ENCODE measurements around the gene TCF7L1. TPM values are rescaled to one million over a fixed set of nuclear protein-coding genes. Genes with fewer than 3 reads are reported as not detected.

TCF7L1 gene
- polyA plus RNA-seq, 1 donor = 36.3 TPM

- DNase-seq = peak; percentile 84
These were observed 97.7 kb downstream of the TCF7L1 start for GRCh38 chr2:85230679-85231467.

DNA sequence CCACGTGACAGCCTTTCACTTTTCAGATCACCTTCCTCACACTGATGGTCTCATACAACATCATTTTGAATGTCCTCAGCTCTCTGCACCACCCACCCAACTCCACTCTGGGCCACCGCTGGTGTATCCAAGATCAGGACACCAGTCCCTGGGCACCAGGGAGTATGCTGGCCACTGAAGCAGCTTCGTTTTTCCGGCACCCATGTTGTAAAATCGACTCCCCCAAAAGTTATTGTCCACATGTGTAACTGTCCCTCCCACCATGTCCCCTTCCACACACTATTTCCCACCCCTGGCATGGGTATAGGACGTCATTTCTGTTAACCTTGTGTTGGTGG is 98.2 kb downstream of the TCF7L1 start:
- no peak for DNase-seq

GRCh38 chr2:85231952-85232351 is 98.8 kb downstream of the TCF7L1 start:
- DNase-seq = no peak

GRCh38 chr2:85234868-85235267 is 101.7 kb downstream of the TCF7L1 start:
- no peak for DNase-seq

DNA sequence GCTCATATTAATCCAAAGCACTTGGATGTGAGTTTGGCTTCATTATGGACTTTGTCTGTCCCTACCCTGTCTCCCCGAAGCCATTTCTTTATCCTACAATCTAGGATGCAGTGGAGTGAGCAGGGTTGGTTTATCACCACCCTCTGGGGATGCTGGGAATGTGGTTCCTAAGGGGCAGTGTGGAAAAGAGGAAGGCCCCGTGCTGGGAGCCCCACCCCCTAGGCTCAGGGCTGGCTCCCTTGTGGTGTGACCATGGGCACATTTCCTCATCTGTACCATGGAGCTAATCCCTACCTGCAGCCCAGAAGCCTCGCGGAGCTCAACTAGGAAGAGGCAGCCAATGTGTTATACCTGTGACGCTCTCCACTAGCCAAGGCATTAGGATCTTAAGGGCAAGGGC is 102.1 kb downstream of the TCF7L1 start:
- DNase-seq = no peak

GRCh38 chr2:85236084-85236483 is 102.9 kb downstream of the TCF7L1 start:
- no peak for DNase-seq

DNA sequence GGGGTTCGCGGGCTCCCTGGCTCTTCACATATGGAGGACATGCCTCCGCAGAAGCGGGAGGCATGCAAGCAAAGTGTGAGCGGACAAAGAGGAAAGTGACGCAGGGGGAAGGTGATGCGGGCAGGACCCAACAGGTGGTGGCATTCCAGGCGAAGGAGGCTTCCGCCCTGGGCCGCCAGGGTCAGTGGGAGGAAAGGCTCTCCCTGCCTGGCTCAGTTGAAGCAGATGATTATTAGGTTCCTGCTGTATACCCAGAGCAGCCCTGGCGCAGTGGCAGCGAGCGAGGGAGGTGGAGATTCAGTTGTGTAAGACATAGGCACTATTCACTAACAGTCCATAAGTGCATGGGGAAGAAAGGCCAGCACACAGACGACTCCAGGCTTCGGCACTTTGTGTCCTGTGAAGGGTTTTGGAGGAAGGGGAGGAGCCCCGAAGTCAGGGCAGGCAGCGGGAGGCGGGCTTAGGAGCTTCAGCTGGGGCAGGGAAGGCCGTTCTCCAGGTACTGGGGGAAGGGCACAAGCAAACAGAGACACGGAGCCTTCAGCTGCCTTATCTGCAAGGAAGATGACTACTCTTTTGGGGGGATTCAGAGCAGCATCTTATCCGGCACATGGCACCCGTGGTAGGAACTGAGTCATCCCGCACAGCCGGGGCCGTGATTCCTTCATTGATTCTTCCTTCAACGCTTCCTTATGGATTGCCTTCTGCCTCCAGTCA is 104.8 kb downstream of the TCF7L1 start:
- no peak for DNase-seq

DNA sequence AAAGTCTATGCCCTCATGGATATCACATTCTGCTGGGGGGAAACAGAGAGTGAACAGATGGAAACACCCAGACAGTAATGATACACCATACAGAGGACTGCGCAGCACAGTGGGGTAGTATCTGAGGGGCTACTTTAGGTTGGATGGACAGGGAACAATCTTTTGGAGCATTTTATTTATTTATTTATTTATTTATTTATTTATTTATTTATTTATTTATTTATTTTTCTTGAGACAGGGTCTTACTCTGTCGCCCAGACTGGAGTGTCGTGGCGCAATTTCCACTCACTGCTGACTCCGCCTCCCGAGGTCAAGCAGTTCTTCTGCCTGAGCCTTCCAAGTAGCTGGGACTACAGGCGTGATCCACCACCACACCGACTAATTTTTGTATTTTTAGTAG is 105.4 kb downstream of the TCF7L1 start:
- no peak for DNase-seq

DNA sequence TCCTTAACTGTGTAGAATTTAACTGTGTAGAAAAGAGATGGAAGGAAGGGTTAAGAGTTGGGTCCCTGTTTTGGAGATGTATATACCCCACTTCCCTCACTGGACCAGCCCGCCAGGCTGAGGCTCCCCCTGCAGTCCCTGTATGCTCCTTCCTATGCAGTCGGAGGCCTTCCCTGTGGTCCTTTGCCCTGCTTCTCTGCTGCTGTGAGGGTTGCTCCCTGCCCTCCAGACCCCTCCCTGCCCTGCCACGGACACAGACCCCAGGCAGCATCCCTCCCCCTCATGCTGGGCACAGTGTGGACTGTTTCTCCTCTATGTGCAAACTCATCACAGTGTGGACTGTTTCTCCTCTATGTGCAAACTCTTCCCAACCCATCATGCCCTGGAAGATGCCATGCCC is 105.9 kb downstream of the TCF7L1 start:
- no peak for DNase-seq

GRCh38 chr2:85240055-85240454 is 106.9 kb downstream of the TCF7L1 start:
- no peak for DNase-seq

DNA sequence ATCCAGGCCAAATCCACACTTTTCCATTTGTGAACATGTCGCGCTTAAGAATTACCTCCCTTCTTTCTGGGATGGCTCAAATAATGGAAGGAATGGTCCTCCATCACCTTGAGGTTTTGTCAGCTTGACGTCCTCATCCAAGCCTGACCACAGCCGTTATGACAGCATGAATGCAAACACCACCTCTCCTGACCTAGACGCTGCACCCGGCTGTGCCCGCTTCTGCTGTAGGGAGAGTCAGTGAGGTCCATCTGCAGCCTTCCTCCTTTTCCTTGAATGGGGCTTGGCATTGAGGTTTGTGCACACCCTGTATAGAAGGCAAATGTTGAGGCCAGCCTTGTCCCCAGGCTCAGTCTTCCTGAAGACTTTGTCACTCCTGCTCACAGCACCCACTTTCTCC is 109.1 kb downstream of the TCF7L1 start:
- DNase-seq = no peak

GRCh38 chr2:85243101-85244072 is 110.2 kb downstream of the TCF7L1 start:
- no peak for DNase-seq

DNA sequence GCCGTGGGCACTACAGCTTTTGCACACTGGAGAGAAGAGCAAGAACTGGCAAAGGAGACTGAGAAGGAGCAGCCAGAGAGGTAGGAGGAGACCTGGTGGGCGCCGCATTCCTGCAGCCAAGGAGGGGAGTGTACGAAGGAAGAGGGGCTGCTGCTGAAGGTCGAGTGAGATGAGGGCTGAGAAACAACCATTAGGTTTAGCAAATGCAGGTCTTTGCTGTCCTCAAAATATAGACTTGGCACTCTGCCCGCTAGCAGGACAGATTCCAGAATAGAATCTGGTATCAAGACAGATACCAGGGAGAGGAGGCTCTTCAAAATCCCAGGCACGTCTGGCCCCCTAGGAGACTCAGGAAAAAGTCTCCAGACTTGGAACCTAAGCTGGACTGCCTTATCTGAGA is 111.6 kb downstream of the TCF7L1 start:
- no peak for DNase-seq

DNA sequence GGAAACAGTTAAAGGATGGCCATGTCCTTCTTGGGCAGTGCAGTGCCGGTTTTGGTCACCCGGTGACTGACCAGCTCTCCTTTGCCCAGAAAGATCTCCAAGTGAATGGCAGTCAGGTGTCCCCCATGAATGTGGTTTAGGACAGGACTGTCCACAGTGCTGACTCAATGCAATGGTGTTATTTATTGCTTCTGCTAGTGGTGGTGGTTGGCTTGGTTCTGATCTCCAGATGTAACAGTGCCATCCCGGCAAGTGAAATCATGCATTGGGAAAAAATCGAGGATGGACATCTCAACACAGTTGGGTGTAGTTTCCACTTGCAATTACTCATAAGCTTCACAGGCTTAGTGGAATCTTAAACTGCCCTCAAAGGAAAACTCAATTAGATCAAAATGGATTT is 112.7 kb downstream of the TCF7L1 start:
- no peak for DNase-seq

DNA sequence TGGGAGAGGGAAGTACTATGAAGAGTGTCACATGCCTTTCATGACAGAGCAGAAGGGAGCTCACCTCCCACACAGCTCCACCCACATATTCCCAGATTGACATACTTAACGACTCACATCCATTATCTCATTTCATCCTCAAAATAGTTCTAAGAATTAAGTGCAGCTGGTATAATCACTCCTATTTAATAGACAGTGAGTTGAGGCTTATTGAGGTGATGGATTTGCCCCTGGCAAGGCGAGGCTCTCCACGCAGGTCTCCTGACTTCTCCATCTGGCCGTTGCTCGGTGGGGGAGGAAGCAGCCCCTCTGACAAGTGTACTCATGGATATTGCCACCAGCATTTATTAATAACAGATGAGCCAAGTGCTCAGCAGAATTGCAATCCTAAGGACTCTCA is 113.2 kb downstream of the TCF7L1 start:
- DNase-seq = no peak

- DNase-seq = no peak
These were observed 114.4 kb downstream of the TCF7L1 start for GRCh38 chr2:85247610-85248009.

GRCh38 chr2:85248773-85249509 is 115.7 kb downstream of the TCF7L1 start:
- DNase-seq = no peak

DNA sequence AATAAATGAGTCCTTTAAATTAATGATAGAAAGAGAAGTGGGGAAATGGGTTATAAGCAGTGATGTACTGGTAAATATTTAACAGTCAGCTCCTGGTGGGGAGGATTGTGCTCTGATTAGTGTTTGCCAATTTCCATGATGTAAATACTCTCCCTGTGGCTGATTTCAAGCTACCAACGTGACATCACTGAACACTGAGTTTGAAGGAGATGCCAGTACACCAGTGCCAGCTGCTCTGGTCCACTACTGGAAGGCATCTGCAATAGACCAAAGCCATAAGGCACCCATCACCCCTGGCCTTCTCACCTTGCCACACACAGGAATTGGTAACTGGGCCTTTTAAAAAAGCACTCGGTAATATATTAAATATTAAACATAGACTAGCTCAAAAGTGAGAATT is 116.9 kb downstream of the TCF7L1 start:
- no peak for DNase-seq

GRCh38 chr2:85251070-85251616 is 118.0 kb downstream of the TCF7L1 start:
- no peak for DNase-seq

- no peak for DNase-seq
These were observed 120.7 kb downstream of the TCF7L1 start for GRCh38 chr2:85253890-85254289.

DNA sequence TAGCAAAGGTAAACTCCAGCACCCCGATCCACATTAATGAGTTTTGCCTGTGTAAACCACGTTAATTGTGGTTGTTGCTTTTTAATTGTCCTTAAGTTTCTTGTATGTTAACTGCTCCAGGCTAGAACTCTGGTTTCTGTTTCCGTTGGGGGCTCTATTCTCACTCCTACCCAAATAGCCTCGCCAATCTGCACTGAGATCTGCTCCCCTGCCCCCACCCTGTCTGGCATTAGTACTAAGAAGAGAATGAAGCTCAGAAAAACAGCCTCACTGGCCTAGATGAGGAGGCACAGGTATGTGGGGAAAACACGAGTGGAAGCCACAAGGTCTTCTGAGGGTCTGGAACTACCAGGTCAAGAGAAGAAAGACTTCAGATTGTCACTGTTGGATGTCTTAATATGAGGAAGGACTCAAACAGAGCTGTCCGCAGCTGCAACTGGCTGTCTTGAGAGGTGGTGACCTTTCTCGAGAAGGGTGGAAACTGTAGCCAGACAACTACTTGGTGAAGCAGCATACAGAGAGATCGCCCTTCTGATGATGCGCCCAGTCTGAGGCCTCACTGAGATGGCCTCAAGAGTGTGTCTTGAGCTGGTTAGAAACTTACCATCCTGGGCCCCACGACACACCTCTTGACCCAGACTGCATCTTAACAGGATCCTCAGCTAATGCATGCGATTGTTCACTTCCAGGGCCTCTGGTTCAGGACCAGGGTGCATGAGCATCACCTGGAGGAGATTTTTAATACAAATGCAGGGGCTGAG is 121.5 kb downstream of the TCF7L1 start:
- DNase-seq = no peak
